GM12878 (cell line): ENCODE data around the gene GLUD1. TPM values are rescaled to one million over a fixed set of nuclear protein-coding genes. Genes with fewer than 3 reads are reported as not detected.

ENCODE experiments used
- ATAC-seq: fragments of 200-7000 bp; cut with Tn5 transposase; 3 replicates; pipeline ENCODE4 v1.9.1; 2020; ENCODE audit warnings: mild to moderate bottlenecking, moderate library complexity
- BruUV-seq: library from RNA; stranded (reverse); fragments of 400-500 nt; replicated peaks from 2 replicates; lab custom pipeline; 2021; lab: Mats Ljungman, UMichigan
- CTCF ChIA-PET: fragments of 300-600 bp; sonication (Branson Sonifier 250); formaldehyde crosslinking; extraction: SDS; loops from one replicate; lab custom pipeline; 2021; ENCODE audit warnings: inconsistent platforms; lab: Yijun Ruan, JAX
- POLR2A ChIA-PET: fragments of 350-600 bp; formaldehyde crosslinking; extraction: SDS; loops from one replicate; lab custom pipeline; 2021; ENCODE audit warnings: inconsistent platforms; lab: Charles Lee
- RAD21 ChIA-PET: fragments of 300-600 bp; sonication (Branson Sonifier 250); formaldehyde crosslinking; loops from one replicate; lab custom pipeline; 2023; ENCODE audit warnings: antibody characterized with exemption; ENCODE audit not compliant: unreplicated experiment; lab: Charles Lee
- SMC1A ChIA-PET: fragments of 300-600 bp; sonication (Branson Sonifier 250); formaldehyde crosslinking; loops from one replicate; lab custom pipeline; 2023; ENCODE audit not compliant: unreplicated experiment, uncharacterized antibody; lab: Charles Lee
- DNase-seq: peaks from one replicate; pipeline ENCODE4 v3.0.0-alpha.2; 2011; ENCODE audit warnings: low read depth, low spot score
- FAIRE-seq: peaks from 3 replicates; lab custom pipeline; 2011; peaks lifted over from hg19 to GRCh38; lab: Jason Lieb, UNC
- H2AFZ ChIP-seq: 2 replicates; pipeline ENCODE4 v1.6.0; 2011; ENCODE audit warnings: low read depth, low read length, control low read depth; ENCODE audit not compliant: control insufficient read depth
- H3K27ac ChIP-seq: 2 replicates; pipeline ENCODE4 v1.5.1; 2011; ENCODE audit warnings: control low read depth; ENCODE audit not compliant: control insufficient read depth, insufficient read depth
- H3K27me3 ChIP-seq, 2 experiments: replicated peaks in 1 of 2; 2 replicates each; pipeline versions ENCODE4 v1.6.0 to v1.6.1; 2011; ENCODE audit warnings: low read length in 1 of 2; ENCODE audit not compliant: control insufficient read depth in 2 of 2, insufficient read depth in 2 of 2
- H3K36me3 ChIP-seq, 2 experiments: 2 replicates each; pipeline ENCODE4 v1.5.1; 2011; ENCODE audit warnings: low read length in 1 of 2; ENCODE audit not compliant: control insufficient read depth in 2 of 2, insufficient read depth in 2 of 2
- H3K4me1 ChIP-seq: 2 replicates; pipeline ENCODE4 v1.6.1; 2011; ENCODE audit warnings: mild to moderate bottlenecking, low read length, moderate library complexity, mixed read lengths; ENCODE audit not compliant: control insufficient read depth, insufficient read depth
- H3K4me2 ChIP-seq: 2 replicates; pipeline ENCODE4 v1.6.0; 2011; ENCODE audit warnings: control low read depth; ENCODE audit not compliant: control insufficient read depth, insufficient read depth
- H3K4me3 ChIP-seq: fragments of 200-600 bp; sonication (generic); 2 replicates; pipeline ENCODE4 v1.5.1; 2016
- H3K79me2 ChIP-seq: 2 replicates; pipeline ENCODE4 v1.6.0; 2011; ENCODE audit warnings: low read length; ENCODE audit not compliant: control insufficient read depth, insufficient read depth
- H3K9ac ChIP-seq: 2 replicates; pipeline ENCODE4 v1.8.0; 2011; ENCODE audit warnings: low read length, control low read depth, mixed read lengths; ENCODE audit not compliant: control insufficient read depth, insufficient read depth
- H3K9me3 ChIP-seq: replicated peaks from 3 replicates; pipeline ENCODE4 v1.5.1; 2011; ENCODE audit warnings: mild to moderate bottlenecking, low read length; ENCODE audit not compliant: control insufficient read depth, insufficient read depth
- H4K20me1 ChIP-seq: 2 replicates; pipeline ENCODE4 v1.6.0; 2011; ENCODE audit not compliant: control insufficient read depth, insufficient read depth
- BMI1 ChIP-seq: fragments of 450-650 bp; IDR thresholded peaks from 2 replicates; pipeline ENCODE4 v1.6.1; 2016; ENCODE audit warnings: mild to moderate bottlenecking, moderate library complexity, borderline replicate concordance
- IKZF1 ChIP-seq: fragments of 450-650 bp; conservative IDR thresholded peaks from 2 replicates; pipeline ENCODE4 v1.6.1; 2017; ENCODE audit warnings: antibody characterized with exemption, mild to moderate bottlenecking
- MXI1 ChIP-seq: fragments of 150-350 bp; IDR thresholded peaks from 2 replicates; pipeline ENCODE4 v1.6.1; 2011; ENCODE audit warnings: low read depth, mild to moderate bottlenecking, inconsistent platforms, low read length, improper control_type of control experiment
- MYB ChIP-seq: fragments of 150-350 bp; IDR thresholded peaks from 2 replicates; pipeline ENCODE4 v1.6.1; 2014; ENCODE audit warnings: mild to moderate bottlenecking, low read depth, low read length, borderline replicate concordance
- NBN ChIP-seq: fragments of 450-650 bp; IDR thresholded peaks from 2 replicates; pipeline ENCODE4 v1.6.1; 2016
- NR2C2 ChIP-seq: IDR thresholded peaks from 2 replicates; pipeline ENCODE4 v1.6.1; 2011; ENCODE audit warnings: borderline replicate concordance, low read depth; ENCODE audit not compliant: control insufficient read depth, insufficient read length
- POLR2AphosphoS2 ChIP-seq: IDR thresholded peaks from 2 replicates; pipeline ENCODE4 v1.6.1; 2011; ENCODE audit warnings: low read depth, mild to moderate bottlenecking, low read length, improper control_type of control experiment, moderate library complexity
- SMAD5 ChIP-seq: IDR thresholded peaks from 2 replicates; pipeline ENCODE4 v1.6.1; 2016; ENCODE audit warnings: antibody characterized with exemption, low read depth
- SMC3 ChIP-seq: IDR thresholded peaks from 2 replicates; pipeline ENCODE4 v1.6.1; 2011; ENCODE audit warnings: low read length, improper control_type of control experiment, borderline replicate concordance
- TCF3 ChIP-seq: IDR thresholded peaks from 2 replicates; pipeline ENCODE4 v1.6.1; 2012; ENCODE audit warnings: low read depth, mild to moderate bottlenecking, low read length, borderline replicate concordance; ENCODE audit not compliant: insufficient read depth
- TCF7 ChIP-seq: IDR thresholded peaks from 2 replicates; pipeline ENCODE4 v1.6.1; 2014; ENCODE audit warnings: antibody characterized with exemption, borderline replicate concordance
- ZBED1 ChIP-seq: IDR thresholded peaks from 2 replicates; pipeline ENCODE4 v1.6.1; 2016; ENCODE audit warnings: borderline replicate concordance
- WGBS: methylation state at CpG from one replicate; pipeline ENCODE4 v1.1.6; 2016; ENCODE audit warnings: low lambda C conversion rate; ENCODE audit not compliant: insufficient replicate concordance, insufficient coverage; ENCODE audit errors: missing lambda C conversion rate; 5-methylcytosine and 5-hydroxymethylcytosine counted together
- in situ Hi-C: fragments of 300-500 bp; cut with MboI; formaldehyde crosslinking; loops from 9 replicates; pipeline ENCODE4 v1.14.3; 2018; ENCODE audit warnings: mixed read lengths
- intact Hi-C: fragments of 100-400 bp; cut with micrococcal nuclease; formaldehyde crosslinking; loops from one replicate; pipeline ENCODE4 v1.14.2; 2022; ENCODE audit not compliant: unreplicated experiment
- polyA plus RNA-seq, 11 experiments: library from polyadenylated mRNA; depleted of rRNA in 4 of 11; unstranded in 6 of 11; stranded (reverse) in 5 of 11; fragments of >200 nt; fragmentation: Nextera tagmentation in 4 of 11; fragmentation: Illumina TruSeq in 1 of 11; extraction: Ambion mirVana in 4 of 11; extraction: Trizol in 1 of 11; gene quantifications; 1 replicate in 1 of 11; 2 replicates in 10 of 11; pipeline versions ENCODE4 v1.2.1 to v1.2.3, GENCODE V29; 2011 to 2016; ENCODE audit warnings: inconsistent platforms in 2 of 11, missing spikeins in 2 of 11, low read depth in 1 of 11
- total RNA-seq, 4 experiments: library from RNA; depleted of rRNA in 3 of 4; stranded (reverse); fragments of >200 nt in 3 of 4; fragmentation: Illumina TruSeq in 1 of 4; extraction: Trizol in 1 of 4; gene quantifications; 2 replicates each; pipeline versions ENCODE4 v1.2.1 to v1.2.3, GENCODE V29; 2013 to 2021
- TF ChIP-seq, protein P1 (sequence below): fragments of 450-650 bp; IDR thresholded peaks from 2 replicates; pipeline ENCODE4 v1.6.1; 2014; ENCODE audit warnings: mild to moderate bottlenecking
- TF ChIP-seq, protein P2 (sequence below): fragments of 450-650 bp; formaldehyde crosslinking; IDR thresholded peaks from 2 replicates; pipeline ENCODE4 v1.4.0; 2022; ENCODE audit warnings: mild to moderate bottlenecking, moderate library complexity

GLUD1 gene
- total and polyA plus RNA-seq, 10 of the 15 experiments (the other 5 are each of a cell fraction or from before 2014, with no cell fraction given), result 26.1 to 109 (median 81.4) TPM

DNA sequence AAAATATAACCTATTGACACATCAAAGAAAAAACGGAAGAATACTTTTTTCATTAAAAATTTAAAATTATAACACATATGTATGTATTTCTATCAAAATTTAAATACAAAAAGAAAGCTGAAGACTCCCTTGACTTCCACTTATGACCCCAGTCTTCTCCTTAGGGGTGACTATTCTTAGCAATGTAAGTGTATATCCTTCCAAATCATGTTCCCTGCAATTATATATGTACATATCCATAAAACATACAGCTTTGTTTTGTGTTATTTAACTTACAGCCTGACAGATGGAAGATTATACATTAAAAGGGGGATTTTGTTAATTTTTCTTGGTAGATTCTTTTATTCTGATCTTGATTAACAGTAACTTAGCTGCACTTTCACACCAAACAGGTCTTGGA, 9.1 kb downstream of the GLUD1 start:
- no peak for TF ChIP-seq TCF7
- no peak for TF ChIP-seq SMC3
- no peak for TF ChIP-seq NBN
- TF ChIP-seq IKZF1, result no peak
- no peak for TF ChIP-seq BMI1
- TF ChIP-seq SMAD5, result no peak
- TF ChIP-seq, protein P1, sequence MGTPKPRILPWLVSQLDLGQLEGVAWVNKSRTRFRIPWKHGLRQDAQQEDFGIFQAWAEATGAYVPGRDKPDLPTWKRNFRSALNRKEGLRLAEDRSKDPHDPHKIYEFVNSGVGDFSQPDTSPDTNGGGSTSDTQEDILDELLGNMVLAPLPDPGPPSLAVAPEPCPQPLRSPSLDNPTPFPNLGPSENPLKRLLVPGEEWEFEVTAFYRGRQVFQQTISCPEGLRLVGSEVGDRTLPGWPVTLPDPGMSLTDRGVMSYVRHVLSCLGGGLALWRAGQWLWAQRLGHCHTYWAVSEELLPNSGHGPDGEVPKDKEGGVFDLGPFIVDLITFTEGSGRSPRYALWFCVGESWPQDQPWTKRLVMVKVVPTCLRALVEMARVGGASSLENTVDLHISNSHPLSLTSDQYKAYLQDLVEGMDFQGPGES, result no peak
- TF ChIP-seq ZBED1, result no peak
- TF ChIP-seq, protein P2, sequence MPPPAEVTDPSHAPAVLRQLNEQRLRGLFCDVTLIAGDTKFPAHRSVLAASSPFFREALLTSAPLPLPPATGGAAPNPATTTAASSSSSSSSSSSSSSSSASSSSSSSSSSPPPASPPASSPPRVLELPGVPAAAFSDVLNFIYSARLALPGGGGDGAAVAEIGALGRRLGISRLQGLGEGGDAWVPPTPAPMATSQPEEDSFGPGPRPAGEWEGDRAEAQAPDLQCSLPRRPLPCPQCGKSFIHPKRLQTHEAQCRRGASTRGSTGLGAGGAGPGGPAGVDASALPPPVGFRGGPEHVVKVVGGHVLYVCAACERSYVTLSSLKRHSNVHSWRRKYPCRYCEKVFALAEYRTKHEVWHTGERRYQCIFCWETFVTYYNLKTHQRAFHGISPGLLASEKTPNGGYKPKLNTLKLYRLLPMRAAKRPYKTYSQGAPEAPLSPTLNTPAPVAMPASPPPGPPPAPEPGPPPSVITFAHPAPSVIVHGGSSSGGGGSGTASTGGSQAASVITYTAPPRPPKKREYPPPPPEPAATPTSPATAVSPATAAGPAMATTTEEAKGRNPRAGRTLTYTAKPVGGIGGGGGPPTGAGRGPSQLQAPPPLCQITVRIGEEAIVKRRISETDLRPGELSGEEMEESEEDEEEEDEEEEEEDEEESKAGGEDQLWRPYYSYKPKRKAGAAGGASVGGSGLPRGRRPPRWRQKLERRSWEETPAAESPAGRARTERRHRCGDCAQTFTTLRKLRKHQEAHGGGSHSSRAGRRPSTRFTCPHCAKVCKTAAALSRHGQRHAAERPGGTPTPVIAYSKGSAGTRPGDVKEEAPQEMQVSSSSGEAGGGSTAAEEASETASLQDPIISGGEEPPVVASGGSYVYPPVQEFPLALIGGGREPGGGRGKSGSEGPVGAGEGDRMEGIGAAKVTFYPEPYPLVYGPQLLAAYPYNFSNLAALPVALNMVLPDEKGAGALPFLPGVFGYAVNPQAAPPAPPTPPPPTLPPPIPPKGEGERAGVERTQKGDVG (CRISPR knock-in tag), result no peak
- no peak for TF ChIP-seq MYB
- no peak for TF ChIP-seq TCF3
- no peak for TF ChIP-seq POLR2AphosphoS2
- TF ChIP-seq NR2C2, result no peak
- TF ChIP-seq MXI1, result no peak
- ChIA-PET RAD21 (interaction anchor here (0.5 to 3.5 kb wide), 4 partner anchors 7 to 119 kb away, joined by 3 to 18 read pairs (median 5); no protein-coding TSS in a partner anchor), POLR2A (interaction anchor here (0.7 kb wide), 1 partner anchor 23 kb away, joined by 5 read pairs; no protein-coding TSS in a partner anchor), CTCF (interaction anchor here (0.7 to 2.0 kb wide), 2 partner anchors 7 to 1369 kb away, joined by 3 to 9 read pairs; no protein-coding TSS in a partner anchor), SMC1A (interaction anchor here (1.3 to 3.9 kb wide), 3 partner anchors 7 to 11 kb away, joined by 3 to 35 read pairs (median 21); partner anchors contain the start of genes GLUD1 and SHLD2)
- Histone ChIP-seq H3K4me1 (peaks cover 10% of the 10 kb centered on the region), H3K4me3 (no peak overlapping the region), H2AFZ (no peak overlapping the region), H4K20me1 (no peaks in the 10 kb centered on the region), H3K79me2 (peaks cover 60% of the 10 kb centered on the region), H3K27ac (no peak overlapping the region), H3K4me2 (no peak overlapping the region), H3K36me3 (no peaks in the 10 kb centered on the region; a peak in 2 of 4 replicates), H3K9me3 (no peaks in the 10 kb centered on the region), H3K9ac (no peak overlapping the region), H3K27me3 (no peaks in the 10 kb centered on the region)
- DNase-seq (no peak), FAIRE-seq (no peak), ATAC-seq (no peak)
- in situ Hi-C loops, result no loop called here
- intact Hi-C loops, result no loop called here
- no TSS peak for BruUV-seq
- 100% methylated on average over 1 of the region's 1 CpG for WGBS
